HCT116 (cell line): ENCODE measurements around the gene RNF207.

Experiments
- ATF3 ChIP-seq: IDR thresholded peaks from 2 replicates; pipeline ENCODE4 v1.6.1; 2012
- CEBPB ChIP-seq: IDR thresholded peaks from 2 replicates; pipeline ENCODE4 v1.6.1; 2012; ENCODE audit warnings: low read depth
- CTCF ChIP-seq, 3 experiments: fragments of 200-600 bp in 1 of 3; sonication (generic) in 1 of 3; IDR thresholded peaks in 2 of 3; conservative IDR thresholded peaks in 1 of 3; 2 replicates each; pipeline ENCODE4 v1.5.1; 2012 to 2017; ENCODE audit warnings: low read depth in 2 of 3, low read length in 2 of 3, antibody characterized with exemption in 1 of 3, borderline replicate concordance in 1 of 3, control low read depth in 1 of 3, mild to moderate bottlenecking in 1 of 3, mixed read lengths in 1 of 3, mixed run types in 1 of 3, moderate library complexity in 1 of 3; ENCODE audit not compliant: insufficient read depth in 1 of 3
- ELF1 ChIP-seq: IDR thresholded peaks from 2 replicates; pipeline ENCODE4 v1.6.1; 2012; ENCODE audit warnings: low read depth, borderline replicate concordance
- EZH2phosphoT487 ChIP-seq: fragments of 200-600 bp; IDR thresholded peaks from 2 replicates; pipeline ENCODE4 v1.6.1; 2018; ENCODE audit warnings: antibody characterized with exemption, borderline replicate concordance
- JUND ChIP-seq: IDR thresholded peaks from 2 replicates; pipeline ENCODE4 v1.6.1; 2012
- POLR2A ChIP-seq: IDR thresholded peaks from 2 replicates; pipeline ENCODE4 v1.7.0; 2011; ENCODE audit warnings: borderline replicate concordance; ENCODE audit not compliant: insufficient read depth, insufficient read length; ENCODE audit errors: extremely low read depth
- SIN3A ChIP-seq: IDR thresholded peaks from 2 replicates; pipeline ENCODE4 v1.6.1; 2012; ENCODE audit warnings: low read depth
- SP1 ChIP-seq: IDR thresholded peaks from 2 replicates; pipeline ENCODE4 v1.6.1; 2012; ENCODE audit warnings: low read depth

- TF ChIP-seq SIN3A (no peak), CTCF (IDR thresholded peaks at IDR 0.05 in 2 of 3, conservative IDR thresholded peaks at IDR 0.05 in 1 of 3; ENCODE audit: borderline replicate concordance in 1 of 3, insufficient read depth in 1 of 3, low read depth in 2 of 3, low read length in 2 of 3) (no peak), ELF1 (no peak), CEBPB (no peak), POLR2A (no peak), EZH2phosphoT487 (no peak), JUND (no peak), ATF3 (no peak), SP1 (no peak)
Measured at GRCh38 chr1:6163191-6163972, 42.5 kb upstream of the RNF207 start.
